Measurements from ENCODE around the gene ZNF684. TPM values are rescaled to one million over a fixed set of nuclear protein-coding genes. Genes with fewer than 3 reads are reported as not detected.

Gene ZNF684
- total and polyA plus RNA-seq, 2 experiments from 2014 or later: 7.6 to 8.9 TPM

DNA sequence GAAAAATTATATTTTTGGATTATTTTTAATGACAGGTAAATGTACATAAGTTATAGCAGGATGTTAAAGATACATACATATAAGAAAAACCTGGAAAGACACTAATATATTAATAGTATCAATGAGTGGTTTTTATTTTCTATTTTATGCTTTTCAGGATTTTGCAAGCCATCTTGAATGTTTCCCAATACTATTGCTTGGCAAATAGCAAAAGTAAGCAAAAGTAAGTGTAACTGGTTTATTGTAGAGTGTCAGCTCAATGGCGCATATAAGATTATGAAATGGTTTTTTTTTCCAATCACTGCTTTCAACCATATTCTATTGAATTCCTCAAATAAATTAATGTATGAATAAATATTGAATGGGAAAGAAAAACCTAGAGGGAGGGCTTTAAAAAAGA lies 36.4 kb downstream of the ZNF684 start:
- H3K27ac Mint-ChIP-seq: no peak overlapping the region
- H3K4me3 ChIP-seq: no peak overlapping the region
- no peak overlapping the region for H3K4me2 ChIP-seq
- no peaks in the 10 kb centered on the region for H3K36me3 Mint-ChIP-seq (ENCODE audit: low read depth)
- no peaks in the 10 kb centered on the region for H3K4me1 ChIP-seq (ENCODE audit: insufficient read depth)
- H2AFZ ChIP-seq: no peak overlapping the region
- no peaks in the 10 kb centered on the region for H3K36me3 ChIP-seq (ENCODE audit: insufficient read depth)
- peaks cover 4% of the 10 kb centered on the region; the same call in 1 of the 3 replicates for H3K4me1 Mint-ChIP-seq
- H3K4me3 Mint-ChIP-seq: no peak overlapping the region
- H3F3A ChIP-seq (replicated peaks; ENCODE audit: low read depth): no peaks in the 10 kb centered on the region
- ATAC-seq (no peak), DNase-seq (ENCODE audit: low spot score) (no peak)
- H3K9me2 ChIP-seq (ENCODE audit: insufficient read depth): no peaks in the 10 kb centered on the region
- peaks cover 4% of the 10 kb centered on the region for H3K27me3 Mint-ChIP-seq (ENCODE audit: insufficient read depth, low read depth, poor library complexity)
- no peaks in the 10 kb centered on the region for H3K9me3 Mint-ChIP-seq
- H3K27ac ChIP-seq (ENCODE audit: low read depth): no peak overlapping the region
- no peaks in the 10 kb centered on the region for H4K20me1 ChIP-seq (replicated peaks; ENCODE audit: insufficient read depth)
- no peaks in the 10 kb centered on the region for H3K27me3 ChIP-seq (ENCODE audit: insufficient read depth)
- TF ChIP-seq EZH2phosphoT487 (IDR thresholded peaks at IDR 0.05; ENCODE audit: unreplicated experiment) (no peak), JUNB (IDR thresholded peaks at IDR 0.05; ENCODE audit: unreplicated experiment) (no peak), NANOG (IDR thresholded peaks at IDR 0.05; ENCODE audit: borderline replicate concordance) (no peak), CREB1 (CRISPR knock-in tag; IDR thresholded peaks at IDR 0.05; ENCODE audit: low read depth) (no peak), POLR2AphosphoS5 (IDR thresholded peaks at IDR 0.05; ENCODE audit: low read depth) (no peak), STAT1 (IDR thresholded peaks at IDR 0.05; ENCODE audit: unreplicated experiment) (no peak), EZH2 (IDR thresholded peaks at IDR 0.05; ENCODE audit: low read depth, unreplicated experiment) (no peak), ZNF114 (CRISPR knock-in tag; IDR thresholded peaks at IDR 0.05) (no peak), ZNF331 (CRISPR knock-in tag; IDR thresholded peaks at IDR 0.05; ENCODE audit: low read depth) (no peak)
- TF ChIP-seq, protein P1, sequence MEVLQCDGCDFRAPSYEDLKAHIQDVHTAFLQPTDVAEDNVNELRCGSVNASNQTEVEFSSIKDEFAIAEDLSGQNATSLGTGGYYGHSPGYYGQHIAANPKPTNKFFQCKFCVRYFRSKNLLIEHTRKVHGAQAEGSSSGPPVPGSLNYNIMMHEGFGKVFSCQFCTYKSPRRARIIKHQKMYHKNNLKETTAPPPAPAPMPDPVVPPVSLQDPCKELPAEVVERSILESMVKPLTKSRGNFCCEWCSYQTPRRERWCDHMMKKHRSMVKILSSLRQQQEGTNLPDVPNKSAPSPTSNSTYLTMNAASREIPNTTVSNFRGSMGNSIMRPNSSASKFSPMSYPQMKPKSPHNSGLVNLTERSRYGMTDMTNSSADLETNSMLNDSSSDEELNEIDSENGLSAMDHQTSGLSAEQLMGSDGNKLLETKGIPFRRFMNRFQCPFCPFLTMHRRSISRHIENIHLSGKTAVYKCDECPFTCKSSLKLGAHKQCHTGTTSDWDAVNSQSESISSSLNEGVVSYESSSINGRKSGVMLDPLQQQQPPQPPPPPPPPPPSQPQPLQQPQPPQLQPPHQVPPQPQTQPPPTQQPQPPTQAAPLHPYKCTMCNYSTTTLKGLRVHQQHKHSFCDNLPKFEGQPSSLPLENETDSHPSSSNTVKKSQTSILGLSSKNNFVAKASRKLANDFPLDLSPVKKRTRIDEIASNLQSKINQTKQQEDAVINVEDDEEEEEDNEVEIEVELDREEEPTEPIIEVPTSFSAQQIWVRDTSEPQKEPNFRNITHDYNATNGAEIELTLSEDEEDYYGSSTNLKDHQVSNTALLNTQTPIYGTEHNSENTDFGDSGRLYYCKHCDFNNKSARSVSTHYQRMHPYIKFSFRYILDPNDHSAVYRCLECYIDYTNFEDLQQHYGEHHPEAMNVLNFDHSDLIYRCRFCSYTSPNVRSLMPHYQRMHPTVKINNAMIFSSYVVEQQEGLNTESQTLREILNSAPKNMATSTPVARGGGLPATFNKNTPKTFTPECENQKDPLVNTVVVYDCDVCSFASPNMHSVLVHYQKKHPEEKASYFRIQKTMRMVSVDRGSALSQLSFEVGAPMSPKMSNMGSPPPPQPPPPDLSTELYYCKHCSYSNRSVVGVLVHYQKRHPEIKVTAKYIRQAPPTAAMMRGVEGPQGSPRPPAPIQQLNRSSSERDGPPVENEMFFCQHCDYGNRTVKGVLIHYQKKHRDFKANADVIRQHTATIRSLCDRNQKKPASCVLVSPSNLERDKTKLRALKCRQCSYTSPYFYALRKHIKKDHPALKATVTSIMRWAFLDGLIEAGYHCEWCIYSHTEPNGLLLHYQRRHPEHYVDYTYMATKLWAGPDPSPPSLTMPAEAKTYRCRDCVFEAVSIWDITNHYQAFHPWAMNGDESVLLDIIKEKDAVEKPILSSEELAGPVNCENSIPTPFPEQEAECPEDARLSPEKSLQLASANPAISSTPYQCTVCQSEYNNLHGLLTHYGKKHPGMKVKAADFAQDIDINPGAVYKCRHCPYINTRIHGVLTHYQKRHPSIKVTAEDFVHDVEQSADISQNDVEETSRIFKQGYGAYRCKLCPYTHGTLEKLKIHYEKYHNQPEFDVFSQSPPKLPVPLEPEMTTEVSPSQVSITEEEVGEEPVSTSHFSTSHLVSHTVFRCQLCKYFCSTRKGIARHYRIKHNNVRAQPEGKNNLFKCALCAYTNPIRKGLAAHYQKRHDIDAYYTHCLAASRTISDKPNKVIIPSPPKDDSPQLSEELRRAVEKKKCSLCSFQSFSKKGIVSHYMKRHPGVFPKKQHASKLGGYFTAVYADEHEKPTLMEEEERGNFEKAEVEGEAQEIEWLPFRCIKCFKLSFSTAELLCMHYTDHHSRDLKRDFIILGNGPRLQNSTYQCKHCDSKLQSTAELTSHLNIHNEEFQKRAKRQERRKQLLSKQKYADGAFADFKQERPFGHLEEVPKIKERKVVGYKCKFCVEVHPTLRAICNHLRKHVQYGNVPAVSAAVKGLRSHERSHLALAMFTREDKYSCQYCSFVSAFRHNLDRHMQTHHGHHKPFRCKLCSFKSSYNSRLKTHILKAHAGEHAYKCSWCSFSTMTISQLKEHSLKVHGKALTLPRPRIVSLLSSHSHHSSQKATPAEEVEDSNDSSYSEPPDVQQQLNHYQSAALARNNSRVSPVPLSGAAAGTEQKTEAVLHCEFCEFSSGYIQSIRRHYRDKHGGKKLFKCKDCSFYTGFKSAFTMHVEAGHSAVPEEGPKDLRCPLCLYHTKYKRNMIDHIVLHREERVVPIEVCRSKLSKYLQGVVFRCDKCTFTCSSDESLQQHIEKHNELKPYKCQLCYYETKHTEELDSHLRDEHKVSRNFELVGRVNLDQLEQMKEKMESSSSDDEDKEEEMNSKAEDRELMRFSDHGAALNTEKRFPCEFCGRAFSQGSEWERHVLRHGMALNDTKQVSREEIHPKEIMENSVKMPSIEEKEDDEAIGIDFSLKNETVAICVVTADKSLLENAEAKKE (CRISPR knock-in tag; IDR thresholded peaks at IDR 0.05): no peak
- TF ChIP-seq, protein P2, sequence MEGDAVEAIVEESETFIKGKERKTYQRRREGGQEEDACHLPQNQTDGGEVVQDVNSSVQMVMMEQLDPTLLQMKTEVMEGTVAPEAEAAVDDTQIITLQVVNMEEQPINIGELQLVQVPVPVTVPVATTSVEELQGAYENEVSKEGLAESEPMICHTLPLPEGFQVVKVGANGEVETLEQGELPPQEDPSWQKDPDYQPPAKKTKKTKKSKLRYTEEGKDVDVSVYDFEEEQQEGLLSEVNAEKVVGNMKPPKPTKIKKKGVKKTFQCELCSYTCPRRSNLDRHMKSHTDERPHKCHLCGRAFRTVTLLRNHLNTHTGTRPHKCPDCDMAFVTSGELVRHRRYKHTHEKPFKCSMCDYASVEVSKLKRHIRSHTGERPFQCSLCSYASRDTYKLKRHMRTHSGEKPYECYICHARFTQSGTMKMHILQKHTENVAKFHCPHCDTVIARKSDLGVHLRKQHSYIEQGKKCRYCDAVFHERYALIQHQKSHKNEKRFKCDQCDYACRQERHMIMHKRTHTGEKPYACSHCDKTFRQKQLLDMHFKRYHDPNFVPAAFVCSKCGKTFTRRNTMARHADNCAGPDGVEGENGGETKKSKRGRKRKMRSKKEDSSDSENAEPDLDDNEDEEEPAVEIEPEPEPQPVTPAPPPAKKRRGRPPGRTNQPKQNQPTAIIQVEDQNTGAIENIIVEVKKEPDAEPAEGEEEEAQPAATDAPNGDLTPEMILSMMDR (conservative IDR thresholded peaks at IDR 0.05; ENCODE audit: low read depth in 2 of 2): no peak
- TF ChIP-seq, protein P3, sequence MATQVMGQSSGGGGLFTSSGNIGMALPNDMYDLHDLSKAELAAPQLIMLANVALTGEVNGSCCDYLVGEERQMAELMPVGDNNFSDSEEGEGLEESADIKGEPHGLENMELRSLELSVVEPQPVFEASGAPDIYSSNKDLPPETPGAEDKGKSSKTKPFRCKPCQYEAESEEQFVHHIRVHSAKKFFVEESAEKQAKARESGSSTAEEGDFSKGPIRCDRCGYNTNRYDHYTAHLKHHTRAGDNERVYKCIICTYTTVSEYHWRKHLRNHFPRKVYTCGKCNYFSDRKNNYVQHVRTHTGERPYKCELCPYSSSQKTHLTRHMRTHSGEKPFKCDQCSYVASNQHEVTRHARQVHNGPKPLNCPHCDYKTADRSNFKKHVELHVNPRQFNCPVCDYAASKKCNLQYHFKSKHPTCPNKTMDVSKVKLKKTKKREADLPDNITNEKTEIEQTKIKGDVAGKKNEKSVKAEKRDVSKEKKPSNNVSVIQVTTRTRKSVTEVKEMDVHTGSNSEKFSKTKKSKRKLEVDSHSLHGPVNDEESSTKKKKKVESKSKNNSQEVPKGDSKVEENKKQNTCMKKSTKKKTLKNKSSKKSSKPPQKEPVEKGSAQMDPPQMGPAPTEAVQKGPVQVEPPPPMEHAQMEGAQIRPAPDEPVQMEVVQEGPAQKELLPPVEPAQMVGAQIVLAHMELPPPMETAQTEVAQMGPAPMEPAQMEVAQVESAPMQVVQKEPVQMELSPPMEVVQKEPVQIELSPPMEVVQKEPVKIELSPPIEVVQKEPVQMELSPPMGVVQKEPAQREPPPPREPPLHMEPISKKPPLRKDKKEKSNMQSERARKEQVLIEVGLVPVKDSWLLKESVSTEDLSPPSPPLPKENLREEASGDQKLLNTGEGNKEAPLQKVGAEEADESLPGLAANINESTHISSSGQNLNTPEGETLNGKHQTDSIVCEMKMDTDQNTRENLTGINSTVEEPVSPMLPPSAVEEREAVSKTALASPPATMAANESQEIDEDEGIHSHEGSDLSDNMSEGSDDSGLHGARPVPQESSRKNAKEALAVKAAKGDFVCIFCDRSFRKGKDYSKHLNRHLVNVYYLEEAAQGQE (IDR thresholded peaks at IDR 0.05; ENCODE audit: unreplicated experiment): no peak
- TF ChIP-seq, protein P4, sequence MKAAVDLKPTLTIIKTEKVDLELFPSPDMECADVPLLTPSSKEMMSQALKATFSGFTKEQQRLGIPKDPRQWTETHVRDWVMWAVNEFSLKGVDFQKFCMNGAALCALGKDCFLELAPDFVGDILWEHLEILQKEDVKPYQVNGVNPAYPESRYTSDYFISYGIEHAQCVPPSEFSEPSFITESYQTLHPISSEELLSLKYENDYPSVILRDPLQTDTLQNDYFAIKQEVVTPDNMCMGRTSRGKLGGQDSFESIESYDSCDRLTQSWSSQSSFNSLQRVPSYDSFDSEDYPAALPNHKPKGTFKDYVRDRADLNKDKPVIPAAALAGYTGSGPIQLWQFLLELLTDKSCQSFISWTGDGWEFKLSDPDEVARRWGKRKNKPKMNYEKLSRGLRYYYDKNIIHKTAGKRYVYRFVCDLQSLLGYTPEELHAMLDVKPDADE (IDR thresholded peaks at IDR 0.05): no peak
- H3K79me2 ChIP-seq (replicated peaks; ENCODE audit: insufficient read depth): no peaks in the 10 kb centered on the region
